Measurements from ENCODE around the gene CDKL2. TPM values are rescaled to one million over a fixed set of nuclear protein-coding genes. Genes with fewer than 3 reads are reported as not detected.

The CDKL2 gene
- polyA plus RNA-seq, 1 donor from 2014 or later = 25.7 TPM

DNA sequence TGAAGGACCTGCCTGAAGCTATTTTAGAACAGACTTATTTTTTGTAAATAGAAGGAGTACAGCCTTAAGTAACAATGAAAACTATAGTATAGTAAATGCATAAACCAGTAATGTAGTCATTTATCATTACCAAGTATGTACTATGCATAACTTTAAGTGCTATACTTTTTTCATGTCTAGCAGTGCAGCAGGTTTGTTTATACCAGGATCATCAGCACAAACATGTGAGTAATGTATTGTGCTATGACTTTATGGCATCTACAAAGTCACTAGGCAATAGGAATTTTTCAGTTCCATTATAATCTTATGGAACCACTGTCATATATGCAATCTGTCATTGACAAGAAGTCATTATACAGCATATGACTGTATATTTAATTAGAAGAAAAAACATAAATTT is 77.9 kb downstream of the CDKL2 start:
- Histone ChIP-seq H4K20me1 (ENCODE audit: insufficient read depth) (no peaks in the 10 kb centered on the region), H3K9ac (ENCODE audit: low read length) (no peak overlapping the region)
- TF ChIP-seq SMC3 (conservative IDR thresholded peaks at IDR 0.05; ENCODE audit: poor library complexity) = no peak
- TF ChIP-seq, protein P1, sequence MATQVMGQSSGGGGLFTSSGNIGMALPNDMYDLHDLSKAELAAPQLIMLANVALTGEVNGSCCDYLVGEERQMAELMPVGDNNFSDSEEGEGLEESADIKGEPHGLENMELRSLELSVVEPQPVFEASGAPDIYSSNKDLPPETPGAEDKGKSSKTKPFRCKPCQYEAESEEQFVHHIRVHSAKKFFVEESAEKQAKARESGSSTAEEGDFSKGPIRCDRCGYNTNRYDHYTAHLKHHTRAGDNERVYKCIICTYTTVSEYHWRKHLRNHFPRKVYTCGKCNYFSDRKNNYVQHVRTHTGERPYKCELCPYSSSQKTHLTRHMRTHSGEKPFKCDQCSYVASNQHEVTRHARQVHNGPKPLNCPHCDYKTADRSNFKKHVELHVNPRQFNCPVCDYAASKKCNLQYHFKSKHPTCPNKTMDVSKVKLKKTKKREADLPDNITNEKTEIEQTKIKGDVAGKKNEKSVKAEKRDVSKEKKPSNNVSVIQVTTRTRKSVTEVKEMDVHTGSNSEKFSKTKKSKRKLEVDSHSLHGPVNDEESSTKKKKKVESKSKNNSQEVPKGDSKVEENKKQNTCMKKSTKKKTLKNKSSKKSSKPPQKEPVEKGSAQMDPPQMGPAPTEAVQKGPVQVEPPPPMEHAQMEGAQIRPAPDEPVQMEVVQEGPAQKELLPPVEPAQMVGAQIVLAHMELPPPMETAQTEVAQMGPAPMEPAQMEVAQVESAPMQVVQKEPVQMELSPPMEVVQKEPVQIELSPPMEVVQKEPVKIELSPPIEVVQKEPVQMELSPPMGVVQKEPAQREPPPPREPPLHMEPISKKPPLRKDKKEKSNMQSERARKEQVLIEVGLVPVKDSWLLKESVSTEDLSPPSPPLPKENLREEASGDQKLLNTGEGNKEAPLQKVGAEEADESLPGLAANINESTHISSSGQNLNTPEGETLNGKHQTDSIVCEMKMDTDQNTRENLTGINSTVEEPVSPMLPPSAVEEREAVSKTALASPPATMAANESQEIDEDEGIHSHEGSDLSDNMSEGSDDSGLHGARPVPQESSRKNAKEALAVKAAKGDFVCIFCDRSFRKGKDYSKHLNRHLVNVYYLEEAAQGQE (IDR thresholded peaks at IDR 0.05; ENCODE audit: borderline replicate concordance) = no peak
- no peak for TF ChIP-seq MXI1 (conservative IDR thresholded peaks at IDR 0.05; ENCODE audit: poor library complexity, severe bottlenecking)
- no peak for TF ChIP-seq RAD21 (conservative IDR thresholded peaks at IDR 0.05)
- TF ChIP-seq TAF1 (IDR thresholded peaks at IDR 0.05; ENCODE audit: low read depth) = no peak
- no peak for TF ChIP-seq POLR2AphosphoS5 (IDR thresholded peaks at IDR 0.05)
- no peak for TF ChIP-seq EP300 (conservative IDR thresholded peaks at IDR 0.05; ENCODE audit: poor library complexity, severe bottlenecking)
- TF ChIP-seq, protein P2, sequence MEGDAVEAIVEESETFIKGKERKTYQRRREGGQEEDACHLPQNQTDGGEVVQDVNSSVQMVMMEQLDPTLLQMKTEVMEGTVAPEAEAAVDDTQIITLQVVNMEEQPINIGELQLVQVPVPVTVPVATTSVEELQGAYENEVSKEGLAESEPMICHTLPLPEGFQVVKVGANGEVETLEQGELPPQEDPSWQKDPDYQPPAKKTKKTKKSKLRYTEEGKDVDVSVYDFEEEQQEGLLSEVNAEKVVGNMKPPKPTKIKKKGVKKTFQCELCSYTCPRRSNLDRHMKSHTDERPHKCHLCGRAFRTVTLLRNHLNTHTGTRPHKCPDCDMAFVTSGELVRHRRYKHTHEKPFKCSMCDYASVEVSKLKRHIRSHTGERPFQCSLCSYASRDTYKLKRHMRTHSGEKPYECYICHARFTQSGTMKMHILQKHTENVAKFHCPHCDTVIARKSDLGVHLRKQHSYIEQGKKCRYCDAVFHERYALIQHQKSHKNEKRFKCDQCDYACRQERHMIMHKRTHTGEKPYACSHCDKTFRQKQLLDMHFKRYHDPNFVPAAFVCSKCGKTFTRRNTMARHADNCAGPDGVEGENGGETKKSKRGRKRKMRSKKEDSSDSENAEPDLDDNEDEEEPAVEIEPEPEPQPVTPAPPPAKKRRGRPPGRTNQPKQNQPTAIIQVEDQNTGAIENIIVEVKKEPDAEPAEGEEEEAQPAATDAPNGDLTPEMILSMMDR (IDR thresholded peaks at IDR 0.05; ENCODE audit: poor library complexity, severe bottlenecking) = no peak
- no peak for TF ChIP-seq EZH2 (IDR thresholded peaks at IDR 0.05; ENCODE audit: borderline replicate concordance, insufficient read depth, low read length, poor library complexity, severe bottlenecking)

DNA sequence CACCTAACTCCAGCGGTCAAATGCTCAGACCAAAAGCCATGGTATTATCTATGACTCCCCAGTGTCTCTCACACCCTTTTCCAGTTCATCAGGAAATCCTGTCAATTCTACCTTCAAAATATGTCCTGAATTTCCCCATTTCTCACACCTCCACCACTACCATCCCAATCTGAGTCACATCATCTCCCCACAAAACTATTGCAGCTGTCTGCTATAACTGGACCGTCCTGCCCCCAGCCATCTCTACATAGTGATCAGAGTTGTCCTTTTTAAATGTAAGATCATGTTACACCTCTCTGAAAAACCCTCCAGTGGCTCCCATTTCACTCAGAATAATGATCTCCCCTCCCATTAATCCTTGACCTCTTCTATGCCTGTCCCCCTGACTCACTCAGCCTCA is 81.3 kb downstream of the CDKL2 start:
- no peaks in the 10 kb centered on the region for H3F3A ChIP-seq (ENCODE audit: insufficient read depth, low read length, poor library complexity, severe bottlenecking)
- no peak overlapping the region for H2AFZ ChIP-seq (ENCODE audit: low read depth, low read length)
- H3K27ac ChIP-seq (ENCODE audit: low read length) = no peak overlapping the region
- H3K9me2 ChIP-seq (ENCODE audit: insufficient read depth, low read length) = no peaks in the 10 kb centered on the region
- H3K4me3 ChIP-seq (ENCODE audit: low read length) = no peak overlapping the region
- no peaks in the 10 kb centered on the region for H3K27me3 ChIP-seq (ENCODE audit: insufficient read depth, low read depth, low read length)
- H3K36me3 ChIP-seq (ENCODE audit: insufficient read depth, low read length) = no peaks in the 10 kb centered on the region
- no peaks in the 10 kb centered on the region for H3K9me3 ChIP-seq (ENCODE audit: low read length)
- no peak overlapping the region for H3K4me2 ChIP-seq (ENCODE audit: low read length)
- H3K9ac ChIP-seq (ENCODE audit: low read length) = no peak overlapping the region
- no peaks in the 10 kb centered on the region for H4K20me1 ChIP-seq (ENCODE audit: insufficient read depth)
- no peaks in the 10 kb centered on the region for H3K79me2 ChIP-seq (replicated peaks; ENCODE audit: insufficient read depth, low read length)
- TF ChIP-seq SMC3 (conservative IDR thresholded peaks at IDR 0.05; ENCODE audit: poor library complexity) (no peak), MXI1 (conservative IDR thresholded peaks at IDR 0.05; ENCODE audit: poor library complexity, severe bottlenecking) (no peak), EP300 (conservative IDR thresholded peaks at IDR 0.05; ENCODE audit: poor library complexity, severe bottlenecking) (no peak), TAF1 (IDR thresholded peaks at IDR 0.05; ENCODE audit: low read depth) (no peak), RAD21 (conservative IDR thresholded peaks at IDR 0.05) (no peak)
- TF ChIP-seq, protein P1 (IDR thresholded peaks at IDR 0.05; ENCODE audit: borderline replicate concordance) = no peak
- TF ChIP-seq, protein P2 (IDR thresholded peaks at IDR 0.05; ENCODE audit: poor library complexity, severe bottlenecking) = no peak

More for the DNA sequence above, 77.9 kb downstream of the CDKL2 start:
- Histone ChIP-seq H3K79me2 (replicated peaks; ENCODE audit: insufficient read depth, low read length) (no peaks in the 10 kb centered on the region), H3K9me3 (ENCODE audit: low read length) (no peaks in the 10 kb centered on the region), H3K27ac (ENCODE audit: low read length) (no peak overlapping the region), H3K4me3 (ENCODE audit: low read length) (no peak overlapping the region), H3F3A (ENCODE audit: insufficient read depth, low read length, poor library complexity, severe bottlenecking) (no peaks in the 10 kb centered on the region), H3K9me2 (ENCODE audit: insufficient read depth, low read length) (no peaks in the 10 kb centered on the region), H3K27me3 (ENCODE audit: insufficient read depth, low read depth, low read length) (no peaks in the 10 kb centered on the region), H3K4me2 (ENCODE audit: low read length) (no peak overlapping the region), H2AFZ (ENCODE audit: low read depth, low read length) (no peak overlapping the region), H3K36me3 (ENCODE audit: insufficient read depth, low read length) (no peaks in the 10 kb centered on the region)

All from neural cell (in vitro differentiated cells).